ENCODE results near the gene ANKS1B. TPM values are rescaled to one million over a fixed set of nuclear protein-coding genes. Genes with fewer than 3 reads are reported as not detected.

The ANKS1B gene
- polyA plus RNA-seq, 6 donors from 2014 or later, result not detected

DNA sequence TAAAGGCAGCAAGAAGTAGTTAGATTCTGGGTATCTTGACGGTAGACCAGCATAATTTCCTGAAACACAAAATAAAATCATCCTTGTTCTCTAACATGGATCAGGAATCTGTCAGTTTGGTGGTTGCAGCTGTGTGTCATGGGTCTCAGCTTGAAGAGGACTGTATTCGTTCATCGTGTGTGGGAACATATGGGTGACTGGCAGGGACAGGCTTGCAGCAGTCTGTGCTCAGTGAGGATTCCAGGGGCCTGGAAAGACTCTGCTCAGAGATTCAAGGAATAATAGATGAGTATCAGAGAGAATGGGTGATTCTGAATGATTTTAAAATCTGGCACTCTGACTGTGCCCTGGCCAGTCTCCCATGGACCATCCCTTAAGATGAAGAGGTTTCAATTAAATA is 918.0 kb downstream of the ANKS1B start:
- Mint-ChIP-seq H3K27ac (no peak overlapping the region), H3K4me3 (no peak overlapping the region), H3K4me1 (no peaks in the 10 kb centered on the region)

DNA sequence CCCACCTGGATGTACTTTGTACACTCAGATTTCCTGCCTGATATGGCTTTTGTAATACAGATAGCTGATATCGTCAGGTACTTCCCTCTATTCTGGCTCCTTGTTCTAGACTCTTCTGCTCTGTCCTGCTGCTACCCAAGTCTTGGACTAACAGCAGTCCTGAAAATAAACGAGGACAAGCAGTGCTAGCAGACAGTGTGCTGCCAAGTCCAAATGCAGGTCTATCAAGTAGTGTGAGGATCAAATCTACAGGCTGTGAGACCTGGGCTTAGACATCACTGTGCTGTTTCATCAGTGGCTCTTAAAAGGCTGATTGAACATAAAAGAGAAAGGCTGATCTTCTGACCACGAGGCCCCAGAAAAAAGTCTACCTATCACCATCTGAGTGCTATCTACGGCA is 921.6 kb downstream of the ANKS1B start:
- H3K9me3 Mint-ChIP-seq, result peaks cover 0 to 4% (median 0%) of the 10 kb centered on the region in 7 donors
- H3K4me1 Mint-ChIP-seq, result no peaks in the 10 kb centered on the region
- H3K36me3 Mint-ChIP-seq, result no peaks in the 10 kb centered on the region
- H3K27ac Mint-ChIP-seq, result no peak overlapping the region
- H3K4me3 Mint-ChIP-seq, result no peak overlapping the region
- no peak for ATAC-seq (ENCODE audit: low read depth in 2 of 2)
- no peak for DNase-seq
- peaks cover 0 to 10% (median 4%) of the 10 kb centered on the region in 3 donors for H3K27me3 Mint-ChIP-seq

More for the DNA sequence above, 918.0 kb downstream of the ANKS1B start:
- DNase-seq (no peak), ATAC-seq (ENCODE audit: low read depth in 2 of 2) (no peak)
- H3K36me3 Mint-ChIP-seq, result no peaks in the 10 kb centered on the region
- peaks cover 0 to 4% (median 0%) of the 10 kb centered on the region in 7 donors for H3K9me3 Mint-ChIP-seq
- peaks cover 0 to 13% (median 10%) of the 10 kb centered on the region in 3 donors for H3K27me3 Mint-ChIP-seq

DNA sequence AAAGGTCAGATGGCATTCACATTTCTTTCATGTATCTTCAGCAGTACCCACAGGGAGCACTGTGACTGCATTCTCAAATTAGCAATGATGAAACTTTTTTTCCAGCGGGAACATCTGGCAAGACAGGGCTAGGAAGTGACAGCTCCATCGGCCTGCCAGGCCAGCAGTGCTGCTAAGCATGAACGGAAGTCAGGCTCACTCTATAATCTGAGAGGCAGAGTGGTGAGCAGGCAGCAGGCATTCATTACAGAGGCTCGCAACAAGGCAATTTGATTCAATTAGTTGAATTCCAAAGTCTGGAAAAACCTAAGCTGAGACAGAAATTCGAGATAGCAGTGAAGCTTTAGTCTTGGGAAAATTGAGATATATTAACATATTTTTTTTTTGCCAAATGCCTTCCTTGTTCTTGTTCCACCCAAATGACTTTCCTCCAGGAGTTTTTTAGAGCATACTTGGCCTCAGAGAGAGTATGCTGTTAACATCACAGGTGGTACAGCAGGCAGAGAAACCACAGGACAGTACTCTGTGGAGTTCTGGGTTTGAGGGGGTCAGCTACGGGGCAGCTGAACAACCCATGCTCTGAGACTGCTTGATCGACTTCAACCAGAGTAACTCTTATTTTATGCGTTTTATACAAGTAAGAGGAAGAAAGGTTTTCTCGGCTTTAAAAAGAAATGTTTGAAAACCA is 924.8 kb downstream of the ANKS1B start:
- H3K36me3 Mint-ChIP-seq, result no peaks in the 10 kb centered on the region
- peaks cover 0 to 10% (median 2%) of the 10 kb centered on the region in 3 donors for H3K27me3 Mint-ChIP-seq
- H3K4me1 Mint-ChIP-seq, result no peaks in the 10 kb centered on the region
- no peak overlapping the region for H3K27ac Mint-ChIP-seq
- H3K4me3 Mint-ChIP-seq, result no peak overlapping the region
- peaks cover 0 to 3% (median 0%) of the 10 kb centered on the region in 7 donors for H3K9me3 Mint-ChIP-seq
- no peak for DNase-seq
- ATAC-seq (ENCODE audit: low read depth in 2 of 2), result no peak

DNA sequence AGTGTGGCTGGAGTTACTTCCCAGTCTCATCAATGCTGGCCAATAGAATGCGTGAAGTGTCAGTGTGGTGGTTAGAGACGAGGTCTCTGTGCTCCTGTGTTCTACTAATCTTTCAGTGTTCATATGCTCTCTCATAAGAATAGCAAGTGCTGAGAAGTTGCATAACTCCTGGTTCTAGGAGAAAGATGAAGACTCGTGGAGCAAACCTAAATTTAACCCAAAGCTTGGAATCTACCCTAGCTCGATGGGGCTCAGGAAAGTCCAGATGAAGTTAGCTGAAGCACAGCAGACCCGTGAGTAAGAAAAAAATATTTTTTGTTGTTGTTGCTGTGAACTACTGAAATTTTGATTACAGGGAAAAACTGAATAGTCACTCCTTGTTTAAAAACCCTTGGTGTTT is 927.1 kb downstream of the ANKS1B start:
- H3K4me3 Mint-ChIP-seq, result no peak overlapping the region
- DNase-seq (no peak), ATAC-seq (ENCODE audit: low read depth in 2 of 2) (no peak)
- H3K27me3 Mint-ChIP-seq, result peaks cover 0 to 8% (median 4%) of the 10 kb centered on the region in 3 donors
- H3K27ac Mint-ChIP-seq, result no peak overlapping the region
- H3K4me1 Mint-ChIP-seq, result no peaks in the 10 kb centered on the region
- peaks cover 0 to 3% (median 0%) of the 10 kb centered on the region in 7 donors for H3K9me3 Mint-ChIP-seq
- H3K36me3 Mint-ChIP-seq, result no peaks in the 10 kb centered on the region

DNA sequence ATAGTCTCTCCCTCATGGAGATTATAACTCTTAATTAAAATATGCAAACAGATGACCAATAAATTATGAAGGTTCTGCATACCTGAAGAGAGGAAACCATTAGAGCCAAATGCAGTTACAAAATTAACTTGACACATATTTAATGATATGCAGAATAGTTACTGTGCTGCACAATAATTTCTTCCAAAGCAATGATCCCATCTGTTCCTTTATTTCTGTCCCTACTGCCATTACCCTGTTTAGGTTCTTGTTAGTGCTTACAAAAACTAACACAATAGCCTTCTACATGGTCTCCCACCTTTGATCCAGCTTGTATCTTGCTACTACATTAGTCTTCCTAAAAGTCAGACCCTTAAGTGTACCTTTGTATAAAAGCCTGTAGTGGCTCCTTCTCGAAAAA is 928.5 kb downstream of the ANKS1B start:
- no peak for ATAC-seq (ENCODE audit: low read depth in 2 of 2)
- no peaks in the 10 kb centered on the region for H3K36me3 Mint-ChIP-seq
- no peak overlapping the region for H3K4me3 Mint-ChIP-seq
- no peak for DNase-seq
- peaks cover 0 to 3% (median 0%) of the 10 kb centered on the region in 7 donors for H3K9me3 Mint-ChIP-seq
- no peaks in the 10 kb centered on the region for H3K4me1 Mint-ChIP-seq
- no peak overlapping the region for H3K27ac Mint-ChIP-seq
- peaks cover 0 to 4% (median 0%) of the 10 kb centered on the region in 3 donors for H3K27me3 Mint-ChIP-seq

DNA sequence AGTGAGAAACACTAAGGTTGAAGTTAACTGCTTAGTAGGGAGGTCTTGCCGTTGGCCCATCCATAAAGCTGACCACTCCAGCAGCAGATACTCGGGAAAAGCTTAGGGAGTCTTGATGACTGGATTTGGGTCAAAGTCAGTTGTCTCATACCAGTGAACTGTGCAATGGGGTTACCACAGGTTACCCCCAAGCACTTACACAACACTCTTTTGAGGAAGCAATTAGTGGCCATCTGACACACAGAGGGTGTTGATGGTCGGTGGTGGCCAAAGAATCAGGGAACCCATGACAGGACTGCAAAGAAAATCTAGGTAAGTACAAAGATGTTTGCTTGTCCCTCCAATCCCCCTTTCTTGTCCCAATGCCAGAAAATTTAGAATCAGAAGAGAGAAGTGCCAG is 929.4 kb downstream of the ANKS1B start:
- Mint-ChIP-seq H3K36me3 (no peaks in the 10 kb centered on the region), H3K4me3 (no peak overlapping the region), H3K27ac (no peak overlapping the region), H3K4me1 (no peaks in the 10 kb centered on the region), H3K27me3 (peaks cover 0 to 4% (median 0%) of the 10 kb centered on the region in 3 donors), H3K9me3 (peaks cover 0 to 3% (median 0%) of the 10 kb centered on the region in 7 donors)
- ATAC-seq (ENCODE audit: low read depth in 2 of 2) (no peak), DNase-seq (no peak)

DNA sequence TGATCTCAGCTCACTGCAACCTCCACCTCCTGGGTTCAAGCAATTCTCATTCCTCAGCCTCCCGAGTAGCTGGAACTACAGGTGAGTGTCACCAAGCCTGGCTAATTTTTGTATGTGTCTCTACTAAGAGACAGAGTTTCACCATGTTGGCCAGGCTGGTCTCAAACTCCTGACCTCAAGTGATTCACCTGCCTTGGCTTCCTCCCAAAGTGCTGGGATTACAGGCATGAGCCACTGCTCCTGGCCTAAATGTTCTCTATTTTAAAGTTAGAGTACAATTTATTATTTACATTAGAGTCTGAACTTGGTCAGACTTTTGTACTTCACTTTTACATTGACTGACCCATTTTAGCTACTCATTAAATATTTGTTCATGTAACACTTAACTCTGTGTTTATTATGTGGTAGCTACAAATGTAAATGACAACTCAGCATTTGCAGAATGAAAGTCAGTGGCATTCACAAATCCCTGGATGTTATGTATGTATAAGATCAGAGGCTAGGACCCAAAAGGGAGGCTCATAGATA is 930.1 kb downstream of the ANKS1B start:
- Mint-ChIP-seq H3K4me3 (peak overlapping the region in 1 of 8 donors; percentile 6), H3K36me3 (no peaks in the 10 kb centered on the region), H3K27me3 (peaks cover 0 to 4% (median 0%) of the 10 kb centered on the region in 3 donors), H3K27ac (no peak overlapping the region), H3K4me1 (no peaks in the 10 kb centered on the region), H3K9me3 (peaks cover 0 to 3% (median 0%) of the 10 kb centered on the region in 7 donors)
- DNase-seq (no peak), ATAC-seq (ENCODE audit: low read depth in 2 of 2) (no peak)

DNA sequence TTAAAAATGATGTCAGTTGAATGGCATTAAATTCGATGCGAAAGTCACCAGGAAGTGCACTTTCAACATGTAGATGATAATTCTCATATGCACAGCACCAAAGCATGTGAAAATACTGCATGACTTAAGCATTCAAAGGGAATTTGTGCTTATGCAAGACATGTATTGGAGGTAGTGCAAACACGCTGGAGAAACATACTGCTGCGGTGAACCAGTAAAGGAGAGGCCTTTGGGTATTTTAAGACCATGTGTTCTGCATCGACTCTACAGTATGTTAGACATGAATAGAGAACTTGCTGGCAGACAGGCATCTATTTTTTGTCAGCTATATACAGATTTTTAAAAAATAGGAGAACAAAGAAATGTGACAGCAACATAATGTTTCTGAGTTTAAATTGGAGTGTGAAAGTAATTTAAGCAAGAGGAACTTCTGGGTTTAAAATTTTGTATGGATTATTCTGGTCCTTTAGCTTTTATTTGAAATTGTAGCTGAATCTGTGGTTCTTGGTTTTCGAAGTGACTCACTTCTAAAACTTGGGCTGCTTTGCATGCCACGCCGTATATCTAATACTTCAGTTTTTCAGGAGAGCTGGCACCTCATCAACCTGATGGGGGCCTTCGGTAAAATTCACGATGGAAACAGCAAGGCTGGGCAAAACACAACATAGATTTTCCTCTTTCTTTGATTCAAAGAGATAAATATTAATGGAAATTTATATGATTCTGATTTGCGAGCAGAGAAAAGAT is 930.9 kb downstream of the ANKS1B start:
- ATAC-seq (ENCODE audit: low read depth in 2 of 2) (no peak), DNase-seq (no peak)
- Mint-ChIP-seq H3K9me3 (peaks cover 0 to 3% (median 0%) of the 10 kb centered on the region in 7 donors), H3K36me3 (no peaks in the 10 kb centered on the region), H3K27me3 (peaks cover 0 to 4% (median 0%) of the 10 kb centered on the region in 3 donors), H3K4me3 (no peak overlapping the region), H3K27ac (no peak overlapping the region), H3K4me1 (no peaks in the 10 kb centered on the region)

DNA sequence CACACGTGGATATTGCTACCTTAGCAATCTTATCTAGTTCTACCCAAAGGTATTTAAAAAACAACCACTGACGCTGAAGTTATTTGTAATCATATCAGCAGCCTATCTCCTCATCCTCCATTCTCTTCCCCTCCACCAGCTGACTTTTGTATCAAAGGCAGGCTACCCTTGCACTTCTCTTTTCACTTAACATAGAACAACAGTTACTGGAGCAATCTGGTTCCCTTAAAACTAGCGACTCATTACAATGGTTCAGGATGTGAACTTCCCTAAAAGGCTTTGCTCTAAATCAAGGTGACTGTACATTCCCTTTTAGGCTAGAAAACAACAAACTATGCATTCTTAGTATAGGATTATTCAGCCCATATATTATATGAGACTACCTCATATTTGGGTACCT is 935.0 kb downstream of the ANKS1B start:
- Mint-ChIP-seq H3K36me3 (peaks cover 0 to 7% of the 10 kb centered on the region in 2 donors), H3K4me3 (no peak overlapping the region), H3K4me1 (no peaks in the 10 kb centered on the region), H3K9me3 (peaks cover 3 to 27% (median 14%) of the 10 kb centered on the region in 7 donors), H3K27ac (no peak overlapping the region), H3K27me3 (peaks cover 0 to 4% (median 0%) of the 10 kb centered on the region in 3 donors)
- no peak for DNase-seq
- ATAC-seq (ENCODE audit: low read depth in 2 of 2), result no peak

DNA sequence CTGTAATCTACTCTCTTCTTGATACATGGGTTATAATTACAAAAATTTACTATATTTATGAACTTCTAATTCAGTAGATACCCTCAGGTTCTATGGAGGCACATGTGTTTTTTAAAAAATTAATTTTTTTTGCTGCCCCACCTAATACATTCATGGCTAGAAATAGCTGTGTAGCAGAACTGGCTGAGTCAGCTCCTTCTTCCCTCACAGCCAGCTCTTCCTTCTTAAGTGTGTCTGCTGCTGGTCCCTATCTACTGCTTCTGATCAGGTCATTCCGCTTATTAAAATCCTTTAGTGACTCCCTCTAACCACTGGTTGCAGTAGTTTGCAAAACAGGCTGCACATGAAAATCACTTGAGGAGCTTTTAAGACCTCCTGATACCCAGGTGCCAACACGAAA is 939.6 kb downstream of the ANKS1B start:
- DNase-seq (no peak), ATAC-seq (ENCODE audit: low read depth in 2 of 2) (no peak)
- H3K36me3 Mint-ChIP-seq, result peaks cover 0 to 7% of the 10 kb centered on the region in 2 donors
- no peak overlapping the region for H3K27ac Mint-ChIP-seq
- peaks cover 0 to 6% (median 4%) of the 10 kb centered on the region in 3 donors for H3K27me3 Mint-ChIP-seq
- no peaks in the 10 kb centered on the region for H3K4me1 Mint-ChIP-seq
- H3K4me3 Mint-ChIP-seq, result no peak overlapping the region
- peaks cover 3 to 27% (median 14%) of the 10 kb centered on the region in 7 donors for H3K9me3 Mint-ChIP-seq

DNA sequence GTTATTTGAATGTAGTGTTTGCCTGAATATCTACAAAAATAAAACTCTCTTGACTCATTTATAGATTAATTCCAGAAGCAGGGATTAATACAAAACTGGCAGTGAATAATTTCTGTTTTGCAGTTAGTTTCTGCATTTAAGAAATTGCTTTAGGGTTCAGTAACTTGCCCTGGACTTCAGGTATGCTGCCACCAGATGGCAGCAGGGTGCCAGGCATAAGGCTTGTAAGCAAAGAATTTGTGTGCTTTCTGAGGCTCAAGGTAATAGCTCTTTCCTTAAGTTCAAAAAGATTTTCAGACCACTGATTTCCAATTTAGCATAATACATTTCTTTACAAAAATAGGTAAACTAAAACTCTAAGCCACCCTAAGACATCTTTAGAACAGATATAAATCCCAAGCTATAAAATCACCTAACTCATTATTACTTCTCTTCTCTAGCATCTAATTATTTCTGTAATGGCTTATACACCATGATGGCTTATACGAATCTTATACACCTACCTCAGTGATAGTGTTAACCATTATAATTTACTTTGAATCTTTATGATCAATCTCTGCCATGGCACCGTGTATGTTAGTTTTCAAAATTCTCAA is 941.3 kb downstream of the ANKS1B start:
- no peak for ATAC-seq (ENCODE audit: low read depth in 2 of 2)
- H3K36me3 Mint-ChIP-seq, result peaks cover 0 to 7% of the 10 kb centered on the region in 2 donors
- peaks cover 3 to 27% (median 14%) of the 10 kb centered on the region in 7 donors for H3K9me3 Mint-ChIP-seq

DNA sequence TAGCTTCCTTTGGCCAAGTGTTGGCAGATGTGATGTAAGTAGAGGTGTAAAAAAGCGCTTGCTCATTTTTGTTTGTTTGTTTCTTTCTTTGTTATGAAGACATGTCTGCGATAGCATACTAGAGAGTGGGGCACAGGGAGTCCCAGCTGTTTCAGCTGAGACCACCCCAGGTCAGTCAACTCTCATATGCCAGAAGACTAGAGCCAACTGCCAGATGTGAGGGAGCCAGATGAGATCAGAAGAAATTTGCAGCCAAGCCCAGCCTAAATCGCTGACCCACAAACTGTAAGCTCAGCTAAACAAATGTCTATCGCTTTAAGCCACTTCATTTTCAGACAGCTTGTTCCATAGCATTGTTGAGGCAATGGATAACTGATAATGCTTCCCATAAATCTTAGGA is 942.5 kb downstream of the ANKS1B start:
- peaks cover 0 to 7% of the 10 kb centered on the region in 2 donors for H3K36me3 Mint-ChIP-seq

More for the DNA sequence above, 941.3 kb downstream of the ANKS1B start:
- peaks cover 4 to 6% (median 5%) of the 10 kb centered on the region in 3 donors for H3K27me3 Mint-ChIP-seq
- peak; percentile 5 for DNase-seq
- H3K4me3 Mint-ChIP-seq, result no peak overlapping the region
- H3K4me1 Mint-ChIP-seq, result no peaks in the 10 kb centered on the region
- peak overlapping the region in 1 of 6 donors; percentile 38 for H3K27ac Mint-ChIP-seq

DNA sequence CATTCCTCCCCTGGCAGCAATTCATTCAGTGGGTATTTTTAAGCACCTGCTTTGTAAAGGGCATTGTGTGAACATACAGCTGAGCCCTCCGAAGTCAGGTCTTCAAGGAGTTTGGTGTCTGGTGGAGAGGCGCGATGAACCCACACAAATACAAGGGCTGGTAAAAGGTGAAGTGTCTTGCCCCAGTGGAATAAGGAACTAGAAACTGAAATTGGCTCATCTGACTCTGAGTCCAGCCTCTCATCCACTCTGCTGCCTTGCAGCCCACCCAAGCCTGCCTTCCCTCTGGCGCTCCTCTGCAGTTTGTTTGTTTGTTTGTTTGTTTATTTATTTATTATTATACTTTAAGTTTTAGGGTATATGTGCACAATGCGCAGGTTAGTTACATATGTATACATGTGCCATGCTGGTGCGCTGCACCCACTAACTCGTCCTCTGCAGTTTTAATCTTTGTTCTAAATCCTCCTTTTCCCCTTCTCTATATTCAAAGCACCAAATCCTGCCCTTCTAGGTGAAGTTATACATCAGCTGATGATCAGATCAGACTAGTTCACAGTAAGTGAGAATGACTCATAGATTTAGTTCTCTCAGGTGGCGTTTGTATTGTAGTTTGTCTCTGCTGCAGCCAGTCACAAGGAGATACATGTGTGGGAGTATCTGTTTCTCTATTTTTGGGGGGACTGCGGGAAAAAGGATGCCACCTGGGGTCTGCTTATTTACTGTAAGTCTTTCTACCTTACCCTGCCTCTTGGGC is 945.2 kb downstream of the ANKS1B start:
- no peak for ATAC-seq (ENCODE audit: low read depth in 2 of 2)
- H3K27me3 Mint-ChIP-seq, result peaks cover 0 to 5% (median 4%) of the 10 kb centered on the region in 3 donors
- no peak overlapping the region for H3K4me3 Mint-ChIP-seq
- DNase-seq, result no peak
- no peak overlapping the region for H3K27ac Mint-ChIP-seq
- peaks cover 0 to 2% (median 0%) of the 10 kb centered on the region in 7 donors for H3K9me3 Mint-ChIP-seq
- no peaks in the 10 kb centered on the region for H3K4me1 Mint-ChIP-seq
- H3K36me3 Mint-ChIP-seq, result no peaks in the 10 kb centered on the region

More for the DNA sequence above, 942.5 kb downstream of the ANKS1B start:
- no peak for ATAC-seq (ENCODE audit: low read depth in 2 of 2)
- DNase-seq, result no peak
- no peak overlapping the region for H3K27ac Mint-ChIP-seq
- peaks cover 1 to 15% (median 7%) of the 10 kb centered on the region in 7 donors for H3K9me3 Mint-ChIP-seq
- no peak overlapping the region for H3K4me3 Mint-ChIP-seq
- peaks cover 4 to 6% (median 5%) of the 10 kb centered on the region in 3 donors for H3K27me3 Mint-ChIP-seq
- no peaks in the 10 kb centered on the region for H3K4me1 Mint-ChIP-seq

Measured in naive B cell (primary cell).